Activated CD4-positive, alpha-beta T cell treated with anti-CD3 and anti-CD28 coated beads, Interleukin-2, amount 50 U/mL, for 48 hours (primary cell): Measurements from ENCODE around the gene ZNF462.

Source experiments
- DNase-seq, 2 experiments: peaks; one replicate each; pipeline ENCODE4 v3.0.0-alpha.2; 2020

The ZNF462 gene

DNA sequence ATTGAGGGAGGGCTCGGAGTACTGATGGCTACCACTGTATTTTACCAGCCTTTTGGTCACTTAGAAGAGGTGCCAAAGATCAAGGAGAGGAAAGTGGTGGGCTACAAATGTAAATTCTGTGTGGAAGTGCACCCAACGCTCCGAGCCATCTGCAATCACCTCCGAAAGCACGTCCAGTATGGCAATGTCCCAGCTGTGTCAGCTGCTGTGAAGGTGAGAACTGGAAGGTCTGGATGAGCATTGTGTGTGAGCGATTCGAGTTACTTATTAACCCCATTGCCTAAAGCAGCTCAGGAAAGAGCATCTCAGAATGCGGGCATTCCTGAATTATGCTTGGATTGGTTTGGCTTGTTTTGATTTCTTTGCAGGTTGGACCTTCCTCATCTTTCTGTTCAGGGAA, 67.5 kb downstream of the ZNF462 start:
- no peak for DNase-seq

DNA sequence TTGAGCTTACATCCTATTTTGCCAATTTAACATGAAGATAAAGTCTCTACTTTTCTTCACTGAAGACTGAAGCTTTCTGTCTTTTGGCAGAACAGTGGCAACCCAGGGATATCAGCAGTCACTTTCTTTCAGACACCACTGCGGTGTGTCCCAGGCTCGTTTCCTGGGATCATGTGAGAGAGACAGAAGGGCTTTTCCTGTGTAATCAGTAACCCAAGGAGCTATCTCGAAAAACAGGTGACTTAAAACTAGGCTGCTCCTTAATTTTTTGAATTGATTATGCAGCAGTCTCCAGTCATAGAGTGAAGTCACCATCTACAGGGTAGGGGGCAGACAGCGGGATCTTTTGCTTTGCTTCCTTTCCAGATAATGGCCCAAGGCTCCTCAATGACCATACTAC, 68.5 kb downstream of the ZNF462 start:
- DNase-seq = no peak

- no peak for DNase-seq
Measured at GRCh38 chr9:106932178-106932577, 69.2 kb downstream of the ZNF462 start.

DNA sequence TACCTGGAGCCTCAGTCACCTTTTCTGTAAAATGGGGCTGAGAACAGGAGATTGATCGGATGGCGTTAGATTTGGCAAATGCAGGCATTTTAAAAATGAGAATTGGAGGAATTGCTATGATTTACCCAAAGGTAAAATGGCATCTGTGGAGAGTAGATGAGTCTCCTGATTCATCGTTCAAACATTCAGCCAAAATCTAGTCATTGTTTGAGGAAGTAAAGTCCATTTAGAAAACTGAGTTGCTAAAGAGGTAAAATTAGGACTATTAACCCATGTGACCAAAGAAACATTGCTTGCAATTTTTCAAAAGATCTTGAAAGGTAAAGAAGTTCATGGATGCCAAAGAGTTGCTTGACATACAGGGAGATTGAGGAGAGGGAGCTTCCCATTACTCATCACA, 69.7 kb downstream of the ZNF462 start:
- no peak for DNase-seq

DNA sequence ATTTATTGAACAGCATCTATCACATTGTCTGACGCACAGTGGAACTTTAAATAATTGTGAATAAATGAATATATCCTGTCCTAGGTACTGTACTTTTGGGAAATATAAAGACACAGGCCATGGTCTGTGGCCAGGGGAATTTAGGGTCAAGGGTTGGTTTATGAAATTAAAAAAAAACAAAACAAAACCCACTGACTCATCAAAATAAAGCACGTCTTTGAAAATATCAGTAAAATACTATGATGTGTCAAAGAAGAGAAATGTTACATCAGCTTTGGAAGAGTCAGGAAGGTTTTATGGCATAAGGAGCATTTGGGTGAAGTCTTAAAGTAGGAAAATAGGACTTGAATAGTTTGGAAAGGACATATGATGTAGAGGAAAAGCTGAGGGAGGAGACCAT, 70.5 kb downstream of the ZNF462 start:
- DNase-seq = no peak

- DNase-seq = no peak
Measured at GRCh38 chr9:106934442-106935238, 71.7 kb downstream of the ZNF462 start.

DNA sequence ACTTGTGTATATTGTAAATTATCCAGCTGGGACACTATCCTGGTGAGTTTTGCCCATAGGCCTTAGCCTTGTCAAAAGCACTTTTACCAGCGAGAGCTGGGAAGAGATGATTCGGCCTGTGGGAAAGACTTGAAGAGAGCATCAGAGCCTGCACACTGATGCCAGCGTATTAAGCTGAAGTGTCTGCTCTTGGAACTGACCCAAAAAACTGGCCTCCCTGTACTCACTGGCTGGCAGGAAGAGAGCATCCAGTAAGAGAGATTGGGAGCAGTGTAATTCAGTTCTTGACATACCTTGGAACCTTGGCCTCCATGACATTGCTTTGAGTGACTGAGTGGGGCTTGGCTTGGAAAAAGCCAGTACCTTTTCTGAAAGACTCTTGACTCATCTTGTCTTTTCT, 73.7 kb downstream of the ZNF462 start:
- DNase-seq = no peak

- DNase-seq = no peak
Measured at GRCh38 chr9:106941916-106942315, 79.0 kb downstream of the ZNF462 start.

- DNase-seq = no peak
Measured at GRCh38 chr9:106945727-106946660, 83.0 kb downstream of the ZNF462 start.

DNA sequence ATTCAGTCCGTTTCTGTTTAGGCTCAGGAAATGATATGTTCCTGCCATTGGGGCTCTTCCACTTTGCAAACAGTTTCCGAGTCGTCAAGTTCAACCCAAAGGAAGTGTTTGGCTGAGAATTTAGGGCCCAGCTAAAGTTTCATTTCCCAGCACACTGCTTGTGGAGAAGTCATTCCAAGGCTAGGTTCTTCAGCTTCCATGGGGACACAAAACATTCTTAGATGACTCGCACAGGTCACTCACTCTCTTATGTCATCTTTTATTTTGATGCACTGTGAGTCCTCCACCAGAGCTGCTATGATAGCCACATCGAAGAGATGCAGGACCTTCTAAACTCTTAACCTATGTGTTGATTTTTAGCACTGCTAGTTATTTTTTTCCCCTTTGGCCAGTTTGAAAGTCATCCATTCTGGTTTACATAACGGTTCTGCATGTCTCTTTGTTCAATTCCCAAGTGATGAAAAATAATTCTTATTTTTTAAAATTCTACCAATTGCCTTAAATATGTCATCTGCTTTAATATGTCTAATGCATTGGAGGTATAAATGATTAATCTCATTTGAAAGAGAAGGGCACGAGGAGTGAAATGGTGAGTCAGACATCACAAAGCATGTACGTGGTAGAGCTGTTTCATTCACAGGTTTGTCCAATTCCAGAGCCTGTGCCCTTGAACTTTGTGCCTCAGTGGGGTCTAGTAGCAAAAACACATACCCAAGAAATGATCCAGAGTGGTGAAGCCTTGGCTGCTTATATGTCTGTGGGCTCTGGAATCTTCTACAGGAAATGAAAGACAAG, 84.3 kb downstream of the ZNF462 start:
- DNase-seq = no peak

- DNase-seq = no peak
Measured at GRCh38 chr9:106953174-106953573, 90.2 kb downstream of the ZNF462 start.

GRCh38 chr9:106954558-106954957, 91.6 kb downstream of the ZNF462 start:
- no peak for DNase-seq

GRCh38 chr9:106954974-106955850, 92.2 kb downstream of the ZNF462 start:
- DNase-seq = no peak

- no peak for DNase-seq
Measured at GRCh38 chr9:106956971-106957370, 94.0 kb downstream of the ZNF462 start.

GRCh38 chr9:106958955-106959657, 96.1 kb downstream of the ZNF462 start:
- DNase-seq = no peak

DNA sequence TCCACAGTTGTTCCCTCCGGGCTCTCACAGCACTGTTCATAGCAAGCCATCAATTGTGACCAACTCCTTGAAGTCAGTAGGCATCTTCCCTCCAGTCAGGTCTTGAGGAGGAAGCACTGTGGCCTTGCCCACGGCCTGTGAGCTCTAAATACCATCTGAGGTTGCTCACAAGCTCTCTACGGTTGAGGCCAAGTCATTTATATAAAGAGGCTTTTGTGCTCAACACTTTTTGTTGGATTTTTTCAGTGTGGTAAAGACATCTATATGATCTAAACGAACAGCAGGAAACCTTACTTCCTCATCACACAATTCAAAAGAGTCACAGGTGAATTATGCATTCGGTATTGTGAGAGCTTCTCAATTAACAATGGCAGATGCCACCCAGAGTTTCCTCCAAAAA, 97.3 kb downstream of the ZNF462 start:
- no peak for DNase-seq

- no peak for DNase-seq
Measured at GRCh38 chr9:106961623-106962022, 98.7 kb downstream of the ZNF462 start.

GRCh38 chr9:106962122-106962521, 99.2 kb downstream of the ZNF462 start:
- DNase-seq = no peak

- DNase-seq = no peak
Measured at GRCh38 chr9:106962615-106963363, 99.8 kb downstream of the ZNF462 start.

DNA sequence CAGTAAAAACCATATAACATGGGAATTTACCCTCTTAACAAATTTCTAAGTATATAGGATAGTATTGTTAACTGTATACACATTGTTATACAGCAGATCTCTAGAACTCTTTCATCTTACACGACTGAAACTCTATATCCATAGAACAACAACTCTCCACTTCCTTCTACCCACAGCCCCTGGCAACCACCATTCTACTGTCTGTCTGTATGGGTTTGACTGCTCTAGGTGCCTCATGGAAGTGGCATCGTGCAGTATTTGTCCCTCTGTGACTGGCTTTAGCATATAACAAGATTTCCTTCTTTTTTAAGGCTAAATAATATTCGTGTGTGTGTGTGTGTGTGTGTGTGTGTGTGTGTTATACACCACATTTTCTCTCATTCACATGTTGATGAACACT, 100.7 kb downstream of the ZNF462 start:
- DNase-seq = no peak

GRCh38 chr9:106964329-106964728, 101.4 kb downstream of the ZNF462 start:
- DNase-seq = no peak
